ENCODE data around the gene EIF4A3. TPM values are rescaled to one million over a fixed set of nuclear protein-coding genes. Genes with fewer than 3 reads are reported as not detected.

The EIF4A3 gene
- total RNA-seq, 4 donors from 2014 or later = 31.0 to 61.0 (median 39.8) TPM

- 94% methylated on average over 17 of the region's 27 CpGs for WGBS
- intact Hi-C loops (cut with DNase I) = loop anchor here (5.0 kb wide), 1 partner anchor 48 kb away; the partner anchor contains the start of gene EIF4A3
- Histone ChIP-seq H3K9me3 (no peaks in the 10 kb centered on the region), H3K36me3 (peaks cover 0 to 3% (median under 1%) of the 10 kb centered on the region in 4 donors), H3K4me3 (no peak overlapping the region), H3K27me3 (no peaks in the 10 kb centered on the region), H3K27ac (replicated peaks in 1 of 4) (no peak overlapping the region), H3K4me1 (peaks cover 14 to 28% (median 20%) of the 10 kb centered on the region in 4 donors)
- no peak for DNase-seq (ENCODE audit: extremely low spot score)
- TF ChIP-seq, protein P1, sequence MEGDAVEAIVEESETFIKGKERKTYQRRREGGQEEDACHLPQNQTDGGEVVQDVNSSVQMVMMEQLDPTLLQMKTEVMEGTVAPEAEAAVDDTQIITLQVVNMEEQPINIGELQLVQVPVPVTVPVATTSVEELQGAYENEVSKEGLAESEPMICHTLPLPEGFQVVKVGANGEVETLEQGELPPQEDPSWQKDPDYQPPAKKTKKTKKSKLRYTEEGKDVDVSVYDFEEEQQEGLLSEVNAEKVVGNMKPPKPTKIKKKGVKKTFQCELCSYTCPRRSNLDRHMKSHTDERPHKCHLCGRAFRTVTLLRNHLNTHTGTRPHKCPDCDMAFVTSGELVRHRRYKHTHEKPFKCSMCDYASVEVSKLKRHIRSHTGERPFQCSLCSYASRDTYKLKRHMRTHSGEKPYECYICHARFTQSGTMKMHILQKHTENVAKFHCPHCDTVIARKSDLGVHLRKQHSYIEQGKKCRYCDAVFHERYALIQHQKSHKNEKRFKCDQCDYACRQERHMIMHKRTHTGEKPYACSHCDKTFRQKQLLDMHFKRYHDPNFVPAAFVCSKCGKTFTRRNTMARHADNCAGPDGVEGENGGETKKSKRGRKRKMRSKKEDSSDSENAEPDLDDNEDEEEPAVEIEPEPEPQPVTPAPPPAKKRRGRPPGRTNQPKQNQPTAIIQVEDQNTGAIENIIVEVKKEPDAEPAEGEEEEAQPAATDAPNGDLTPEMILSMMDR (IDR thresholded peaks at IDR 0.05) = no peak
- TF ChIP-seq POLR2AphosphoS5 (IDR thresholded peaks at IDR 0.05) = no peak
- no peak for TF ChIP-seq EP300 (IDR thresholded peaks at IDR 0.05)
- TF ChIP-seq POLR2A (IDR thresholded peaks at IDR 0.05; ENCODE audit: low read depth) = no peak
These were observed 47.5 kb downstream of the EIF4A3 start for GRCh38 chr17:80099291-80100034.

DNA sequence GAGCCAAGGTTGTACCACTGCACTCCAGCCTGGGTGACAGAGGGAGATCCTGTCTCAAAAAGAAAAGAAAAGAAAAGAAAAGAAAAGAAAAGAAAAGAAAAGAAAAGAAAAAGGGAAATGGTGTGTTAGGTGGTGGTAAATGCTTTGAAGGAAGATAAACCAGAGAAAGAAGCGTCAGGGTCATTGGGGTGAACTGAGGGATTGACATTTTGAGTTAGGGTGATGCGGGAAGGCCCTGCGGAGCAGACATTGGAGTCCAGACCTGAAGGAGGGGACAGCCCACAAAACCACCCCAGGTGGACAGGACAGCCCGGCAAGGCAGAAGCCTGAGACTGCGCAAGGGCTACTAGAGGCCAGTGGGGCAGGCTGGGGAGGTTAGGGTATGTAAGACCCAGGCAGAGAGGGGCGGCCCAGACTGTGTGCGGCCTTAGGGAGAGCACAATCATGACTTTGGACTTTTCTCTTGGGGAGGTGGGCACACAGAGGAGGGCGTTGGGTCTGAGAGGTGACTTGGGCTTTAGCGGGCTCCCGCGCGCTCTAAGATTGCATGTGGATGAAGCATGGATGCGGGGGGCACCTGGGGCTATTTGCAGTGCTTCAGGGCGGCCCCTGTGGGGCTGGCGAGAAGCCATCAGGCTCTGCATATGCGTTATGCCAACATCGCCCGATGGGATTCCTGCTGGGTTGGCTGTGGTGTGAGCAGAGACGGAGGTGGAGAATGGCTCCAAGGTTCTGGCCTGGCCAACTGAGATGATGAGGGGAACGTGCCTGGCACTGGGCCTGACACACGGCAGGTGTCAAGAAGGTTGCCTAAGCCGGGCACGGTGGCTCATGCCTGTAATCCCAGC lies 48.9 kb downstream of the EIF4A3 start:
- WGBS = 90% methylated on average over 15 of the region's 23 CpGs
- intact Hi-C loops (cut with DNase I) = no loop called here
- no peak for DNase-seq (ENCODE audit: extremely low spot score)

DNA sequence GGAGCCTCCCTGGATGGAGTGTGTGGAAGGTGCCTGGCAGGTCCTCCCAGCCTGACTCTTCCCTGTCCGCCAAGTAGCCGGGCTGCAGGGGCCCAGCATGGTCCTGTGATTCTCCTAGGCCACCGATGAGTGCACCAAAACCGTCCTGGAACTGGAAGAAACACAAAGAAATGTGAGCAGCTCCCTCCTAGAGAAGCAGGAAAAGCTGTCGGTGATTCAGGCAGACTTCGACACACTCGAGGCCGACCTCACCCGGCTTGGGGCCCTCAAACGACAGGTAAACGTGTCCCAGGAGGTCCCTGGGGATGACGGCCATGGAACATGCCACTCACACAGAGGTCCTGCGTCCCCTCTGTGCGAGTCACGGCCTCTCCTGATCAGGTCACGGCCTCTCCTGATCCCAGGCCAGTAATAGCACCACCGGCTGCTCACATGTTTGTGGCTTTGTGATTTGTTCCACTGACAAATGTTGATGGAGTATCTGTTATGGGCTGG lies 49.8 kb downstream of the EIF4A3 start:
- DNase-seq (ENCODE audit: extremely low spot score) = no peak
- Histone ChIP-seq H3K9me3 (no peaks in the 10 kb centered on the region), H3K27ac (replicated peaks in 1 of 4) (no peak overlapping the region), H3K4me1 (peaks cover 10 to 16% (median 13%) of the 10 kb centered on the region in 4 donors), H3K36me3 (peaks cover 0 to 3% (median 0%) of the 10 kb centered on the region in 4 donors), H3K27me3 (no peaks in the 10 kb centered on the region), H3K4me3 (no peak overlapping the region)
- 84% methylated on average over 14 of the region's 17 CpGs for WGBS
- TF ChIP-seq POLR2AphosphoS5 (IDR thresholded peaks at IDR 0.05) = no peak
- TF ChIP-seq, protein P1 (IDR thresholded peaks at IDR 0.05) = no peak
- TF ChIP-seq POLR2A (IDR thresholded peaks at IDR 0.05; ENCODE audit: low read depth) = no peak
- TF ChIP-seq EP300 (IDR thresholded peaks at IDR 0.05) = no peak
- intact Hi-C loops (cut with DNase I) = no loop called here

More for the DNA sequence above, 48.9 kb downstream of the EIF4A3 start:
- Histone ChIP-seq H3K36me3 (peaks cover 0 to 3% (median 0%) of the 10 kb centered on the region in 4 donors), H3K27ac (replicated peaks in 1 of 4) (no peak overlapping the region), H3K9me3 (no peaks in the 10 kb centered on the region), H3K4me1 (peaks cover 14 to 25% (median 19%) of the 10 kb centered on the region in 4 donors), H3K4me3 (no peak overlapping the region), H3K27me3 (no peaks in the 10 kb centered on the region)
- TF ChIP-seq, protein P1 (IDR thresholded peaks at IDR 0.05) = no peak
- no peak for TF ChIP-seq POLR2AphosphoS5 (IDR thresholded peaks at IDR 0.05)
- no peak for TF ChIP-seq EP300 (IDR thresholded peaks at IDR 0.05)
- TF ChIP-seq POLR2A (IDR thresholded peaks at IDR 0.05; ENCODE audit: low read depth) = no peak

- no peaks in the 10 kb centered on the region for H3K9me3 ChIP-seq
- TF ChIP-seq POLR2A (IDR thresholded peaks at IDR 0.05; ENCODE audit: low read depth) = no peak
- TF ChIP-seq POLR2AphosphoS5 (IDR thresholded peaks at IDR 0.05) = no peak
- TF ChIP-seq EP300 (IDR thresholded peaks at IDR 0.05) = no peak
- TF ChIP-seq, protein P1 (IDR thresholded peaks at IDR 0.05) = no peak
- intact Hi-C loops (cut with DNase I) = no loop called here
- peaks cover 6 to 10% (median 8%) of the 10 kb centered on the region in 4 donors for H3K4me1 ChIP-seq
- H3K27me3 ChIP-seq = no peaks in the 10 kb centered on the region
- H3K4me3 ChIP-seq = no peak overlapping the region
- DNase-seq (ENCODE audit: extremely low spot score) = no peak
- no peak overlapping the region for H3K27ac ChIP-seq (replicated peaks in 1 of 4)
- 90% methylated on average over 12 of the region's 12 CpGs for WGBS
- H3K36me3 ChIP-seq = peaks cover 0 to 3% (median 0%) of the 10 kb centered on the region in 4 donors
These were observed 50.3 kb downstream of the EIF4A3 start for GRCh38 chr17:80096561-80097021.

Data from esophagus muscularis mucosa (tissue), 4 donors.